Fibroblast of skin of abdomen (primary cell): ENCODE measurements around the gene CD96. TPM values are rescaled to one million over a fixed set of nuclear protein-coding genes. Genes with fewer than 3 reads are reported as not detected.
"Not testable (repeated sequence)": the region's sequence is repeated elsewhere in the genome, so short reads cannot be mapped to it uniquely, and the experiment has no call there.

Experiments
- DNase-seq: peaks from one replicate; pipeline ENCODE4 v3.0.0-alpha.2; 2013
- polyA plus RNA-seq, 2 experiments: library from polyadenylated mRNA; unstranded; fragments of 120-200 nt; gene quantifications; one replicate each; pipeline ENCODE4 v1.2.1, GENCODE V29; 2013; ENCODE audit not compliant: insufficient read length in 2 of 2

CD96 gene
- 0.17 TPM for polyA plus RNA-seq (2013, experiment 1 of 2; ENCODE audit: insufficient read length)
- 0.05 TPM for polyA plus RNA-seq (2013, experiment 2 of 2; ENCODE audit: insufficient read length)

- DNase-seq = peak; percentile 24
These were observed at the start of gene CD96 for GRCh38 chr3:111541911-111542483. Gene CD96 (plus strand): TSS chr3:111542197. CDS start chr3:111542249, 52 bp downstream.

GRCh38 chr3:111493276-111493675 lies 48.7 kb upstream of the CD96 start:
- no peak for DNase-seq

- DNase-seq = no peak
These were observed 45.0 kb upstream of the CD96 start for GRCh38 chr3:111496894-111497559.

- DNase-seq = no peak
These were observed 44.0 kb upstream of the CD96 start for GRCh38 chr3:111498022-111498421.

GRCh38 chr3:111506435-111506834 lies 35.6 kb upstream of the CD96 start:
- no peak for DNase-seq

GRCh38 chr3:111509308-111509707 lies 32.7 kb upstream of the CD96 start:
- no peak for DNase-seq

GRCh38 chr3:111517801-111518200 lies 24.2 kb upstream of the CD96 start:
- DNase-seq = no peak

GRCh38 chr3:111519178-111519855 lies 22.7 kb upstream of the CD96 start:
- no peak for DNase-seq

GRCh38 chr3:111521891-111522290 lies 20.1 kb upstream of the CD96 start:
- peak; percentile 51 for DNase-seq

GRCh38 chr3:111524486-111524885 lies 17.5 kb upstream of the CD96 start:
- DNase-seq = not testable (repeated sequence)

- peak; percentile 62 for DNase-seq
These were observed 10.6 kb upstream of the CD96 start for GRCh38 chr3:111531446-111531845.

- peak; percentile 78 for DNase-seq
These were observed 7.3 kb upstream of the CD96 start for GRCh38 chr3:111534701-111535100.

- DNase-seq = no peak
These were observed 3.9 kb upstream of the CD96 start for GRCh38 chr3:111538111-111538510.

- peak; percentile 67 for DNase-seq
These were observed 3.3 kb upstream of the CD96 start for GRCh38 chr3:111538681-111539083.

GRCh38 chr3:111539351-111540331 lies 2.4 kb upstream of the CD96 start:
- DNase-seq = peak; percentile 65

- no peak for DNase-seq
These were observed 606 bp upstream of the CD96 start for GRCh38 chr3:111541391-111541790.

- DNase-seq = no peak
These were observed 759 bp downstream of the CD96 start for GRCh38 chr3:111542611-111543300.

- no peak for DNase-seq
These were observed 3.4 kb downstream of the CD96 start for GRCh38 chr3:111545349-111545748.

- DNase-seq = no peak
These were observed 5.6 kb downstream of the CD96 start for GRCh38 chr3:111547631-111548030.

GRCh38 chr3:111548092-111548491 lies 6.1 kb downstream of the CD96 start:
- no peak for DNase-seq

GRCh38 chr3:111548756-111549155 lies 6.8 kb downstream of the CD96 start:
- no peak for DNase-seq

- DNase-seq = not testable (repeated sequence)
These were observed 19.9 kb downstream of the CD96 start for GRCh38 chr3:111561902-111562301.
